Esophagus squamous epithelium (tissue), 4 donors: Measurements from ENCODE around the gene KCTD5.

Experiments used
- POLR2A ChIP-seq, 4 donors: fragments of 450-650 bp; IDR thresholded peaks; one replicate each; pipeline ENCODE4 v1.6.1; 2017; ENCODE audit warnings: antibody characterized with exemption in 4 of 4, mild to moderate bottlenecking in 4 of 4, moderate library complexity in 3 of 4
- TF ChIP-seq, protein P1 (sequence below), 6 experiments: fragments of 450-650 bp in 4 of 6; fragments of 200-600 bp in 2 of 6; sonication (generic) in 2 of 6; IDR thresholded peaks; one replicate each; pipeline ENCODE4 v1.5.1; 2016 to 2019; ENCODE audit warnings: antibody characterized with exemption in 6 of 6, mild to moderate bottlenecking in 4 of 6, moderate library complexity in 4 of 6

DNA sequence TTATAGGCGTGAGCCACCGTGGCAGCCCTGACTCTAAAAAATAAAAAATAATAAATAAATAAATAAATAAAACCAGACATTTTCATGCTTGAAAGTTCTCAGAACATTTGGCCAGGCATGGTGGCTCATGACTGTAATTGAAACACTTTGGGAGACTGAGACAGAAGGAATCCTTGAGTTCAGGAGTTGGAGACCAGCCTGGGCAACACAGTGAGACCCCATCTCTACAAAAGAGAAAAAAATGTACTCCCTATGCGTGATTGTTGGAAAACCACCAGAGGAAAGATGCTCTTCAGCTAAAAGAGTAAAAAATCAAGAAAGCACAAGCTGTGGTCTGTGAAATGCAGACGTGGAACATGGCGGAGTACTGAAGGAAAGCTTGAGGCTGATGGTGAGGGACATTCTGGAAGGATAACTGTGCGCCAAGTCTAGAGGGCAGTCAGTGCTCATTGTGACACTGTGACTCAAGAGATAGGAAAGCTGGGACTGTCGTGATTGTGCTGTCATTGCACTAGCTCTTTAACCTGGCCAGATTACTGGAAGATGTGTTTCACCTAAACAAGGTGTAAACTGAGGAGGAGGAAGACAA, 41.9 kb downstream of the KCTD5 start:
- TF ChIP-seq, protein P1, sequence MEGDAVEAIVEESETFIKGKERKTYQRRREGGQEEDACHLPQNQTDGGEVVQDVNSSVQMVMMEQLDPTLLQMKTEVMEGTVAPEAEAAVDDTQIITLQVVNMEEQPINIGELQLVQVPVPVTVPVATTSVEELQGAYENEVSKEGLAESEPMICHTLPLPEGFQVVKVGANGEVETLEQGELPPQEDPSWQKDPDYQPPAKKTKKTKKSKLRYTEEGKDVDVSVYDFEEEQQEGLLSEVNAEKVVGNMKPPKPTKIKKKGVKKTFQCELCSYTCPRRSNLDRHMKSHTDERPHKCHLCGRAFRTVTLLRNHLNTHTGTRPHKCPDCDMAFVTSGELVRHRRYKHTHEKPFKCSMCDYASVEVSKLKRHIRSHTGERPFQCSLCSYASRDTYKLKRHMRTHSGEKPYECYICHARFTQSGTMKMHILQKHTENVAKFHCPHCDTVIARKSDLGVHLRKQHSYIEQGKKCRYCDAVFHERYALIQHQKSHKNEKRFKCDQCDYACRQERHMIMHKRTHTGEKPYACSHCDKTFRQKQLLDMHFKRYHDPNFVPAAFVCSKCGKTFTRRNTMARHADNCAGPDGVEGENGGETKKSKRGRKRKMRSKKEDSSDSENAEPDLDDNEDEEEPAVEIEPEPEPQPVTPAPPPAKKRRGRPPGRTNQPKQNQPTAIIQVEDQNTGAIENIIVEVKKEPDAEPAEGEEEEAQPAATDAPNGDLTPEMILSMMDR (IDR thresholded peaks at IDR 0.05), result no peak
- no peak for TF ChIP-seq POLR2A (IDR thresholded peaks at IDR 0.05)
